Gastrocnemius medialis (tissue), 4 donors: Measurements from ENCODE around the gene AQP12B.

Experiments used
- CTCF ChIP-seq, 5 experiments: fragments of 450-650 bp in 3 of 5; fragments of 200-600 bp in 2 of 5; sonication (generic) in 2 of 5; IDR thresholded peaks in 4 of 5; conservative IDR thresholded peaks in 1 of 5; 1 replicate in 4 of 5; 2 replicates in 1 of 5; pipeline ENCODE4 v1.5.1; 2016 to 2019; ENCODE audit warnings: antibody characterized with exemption in 5 of 5, mild to moderate bottlenecking in 3 of 5, moderate library complexity in 3 of 5
- POLR2A ChIP-seq, 2 donors: fragments of 450-650 bp; IDR thresholded peaks; one replicate each; pipeline ENCODE4 v1.6.1; 2017; ENCODE audit warnings: antibody characterized with exemption in 2 of 2, mild to moderate bottlenecking in 2 of 2, moderate library complexity in 2 of 2

GRCh38 chr2:240644859-240645301, 37.8 kb downstream of the AQP12B start:
- TF ChIP-seq CTCF (IDR thresholded peaks at IDR 0.05 in 4 of 5, conservative IDR thresholded peaks at IDR 0.05 in 1 of 5): no peak
- no peak for TF ChIP-seq POLR2A (IDR thresholded peaks at IDR 0.05)
